Endothelial cell of umbilical vein (primary cell): ENCODE measurements around the gene TMEM98.

Experiments used
- EZH2 ChIP-seq: IDR thresholded peaks from 2 replicates; pipeline ENCODE4 v1.6.1; 2012; ENCODE audit warnings: borderline replicate concordance, low read depth, mild to moderate bottlenecking, moderate library complexity, low read length, inconsistent platforms; ENCODE audit not compliant: severe bottlenecking
- GATA2 ChIP-seq: IDR thresholded peaks from 2 replicates; pipeline ENCODE4 v1.7.0; 2011; ENCODE audit warnings: low read depth, mild to moderate bottlenecking, moderate library complexity, mixed read lengths, low read length; ENCODE audit not compliant: insufficient read length, insufficient read depth
- MYC ChIP-seq: IDR thresholded peaks from one replicate; pipeline ENCODE4 v1.6.1; 2011; ENCODE audit warnings: mild to moderate bottlenecking, low read depth, low read length
- POLR2A ChIP-seq: IDR thresholded peaks from 2 replicates; pipeline ENCODE4 v1.6.1; 2012; ENCODE audit warnings: low read depth, mild to moderate bottlenecking, control low read depth, low read length
- POLR2AphosphoS5 ChIP-seq: IDR thresholded peaks from 2 replicates; pipeline ENCODE4 v1.6.1; 2012; ENCODE audit warnings: low read depth, mild to moderate bottlenecking, control low read depth, low read length, moderate library complexity; ENCODE audit not compliant: insufficient read depth
- TF ChIP-seq, protein P1 (sequence below), 2 donors: IDR thresholded peaks; 1 replicate in 1 of 2; 2 replicates in 1 of 2; pipeline ENCODE4 v1.5.1; 2011; ENCODE audit warnings: low read length in 2 of 2, mild to moderate bottlenecking in 2 of 2, moderate library complexity in 2 of 2, control low read depth in 1 of 2, inconsistent platforms in 1 of 2, low read depth in 1 of 2; ENCODE audit not compliant: insufficient read depth in 1 of 2; ENCODE audit errors: extremely low read depth in 1 of 2

DNA sequence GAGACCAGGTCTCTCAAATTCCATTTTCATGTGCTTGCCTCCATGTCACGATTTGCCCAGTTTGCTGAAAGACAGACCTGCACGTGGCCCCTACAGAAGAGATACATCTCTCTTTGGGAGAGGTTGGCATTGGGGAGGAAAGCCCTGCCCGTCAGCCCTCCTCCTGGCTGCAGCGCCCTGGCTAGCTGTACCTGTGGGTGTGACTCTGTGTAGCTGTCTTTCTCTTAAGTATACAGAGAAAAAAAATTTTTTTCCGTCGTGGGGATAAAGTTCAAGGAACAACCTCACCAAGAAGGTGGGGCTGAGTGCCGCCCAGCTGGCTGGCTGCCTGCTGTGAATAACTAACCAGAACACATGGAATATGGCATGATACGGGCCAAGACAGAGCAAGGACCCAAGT is 26.5 kb downstream of the TMEM98 start:
- TF ChIP-seq, protein P1, sequence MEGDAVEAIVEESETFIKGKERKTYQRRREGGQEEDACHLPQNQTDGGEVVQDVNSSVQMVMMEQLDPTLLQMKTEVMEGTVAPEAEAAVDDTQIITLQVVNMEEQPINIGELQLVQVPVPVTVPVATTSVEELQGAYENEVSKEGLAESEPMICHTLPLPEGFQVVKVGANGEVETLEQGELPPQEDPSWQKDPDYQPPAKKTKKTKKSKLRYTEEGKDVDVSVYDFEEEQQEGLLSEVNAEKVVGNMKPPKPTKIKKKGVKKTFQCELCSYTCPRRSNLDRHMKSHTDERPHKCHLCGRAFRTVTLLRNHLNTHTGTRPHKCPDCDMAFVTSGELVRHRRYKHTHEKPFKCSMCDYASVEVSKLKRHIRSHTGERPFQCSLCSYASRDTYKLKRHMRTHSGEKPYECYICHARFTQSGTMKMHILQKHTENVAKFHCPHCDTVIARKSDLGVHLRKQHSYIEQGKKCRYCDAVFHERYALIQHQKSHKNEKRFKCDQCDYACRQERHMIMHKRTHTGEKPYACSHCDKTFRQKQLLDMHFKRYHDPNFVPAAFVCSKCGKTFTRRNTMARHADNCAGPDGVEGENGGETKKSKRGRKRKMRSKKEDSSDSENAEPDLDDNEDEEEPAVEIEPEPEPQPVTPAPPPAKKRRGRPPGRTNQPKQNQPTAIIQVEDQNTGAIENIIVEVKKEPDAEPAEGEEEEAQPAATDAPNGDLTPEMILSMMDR (IDR thresholded peaks at IDR 0.05; ENCODE audit: extremely low read depth in 1 of 2, insufficient read depth in 1 of 2, low read depth in 1 of 2, low read length in 2 of 2) = no peak
- TF ChIP-seq POLR2A = no peak
- TF ChIP-seq GATA2 = no peak
- no peak for TF ChIP-seq POLR2AphosphoS5
- TF ChIP-seq MYC = no peak
- no peak for TF ChIP-seq EZH2
